EH (cell line): ENCODE data around the gene NIPBL.
"Not testable (repeated sequence)": the region's sequence is repeated elsewhere in the genome, so short reads cannot be mapped to it uniquely, and the experiment has no call there.

Source experiments
- DNase-seq: peaks from one replicate; pipeline ENCODE4 v3.0.0-alpha.2; 2015; ENCODE audit warnings: low read depth

The NIPBL gene

GRCh38 chr5:36904677-36905076 is 28.1 kb downstream of the NIPBL start:
- no peak for DNase-seq

- no peak for DNase-seq
These were observed 32.1 kb downstream of the NIPBL start for GRCh38 chr5:36908544-36909260.

GRCh38 chr5:36915653-36916052 is 39.1 kb downstream of the NIPBL start:
- DNase-seq = no peak

GRCh38 chr5:36916614-36917013 is 40.0 kb downstream of the NIPBL start:
- DNase-seq = not testable (repeated sequence)

GRCh38 chr5:36917358-36917757 is 40.8 kb downstream of the NIPBL start:
- not testable (repeated sequence) for DNase-seq

- DNase-seq = no peak
These were observed 42.7 kb downstream of the NIPBL start for GRCh38 chr5:36919238-36919637.

GRCh38 chr5:36919650-36920049 is 43.1 kb downstream of the NIPBL start:
- DNase-seq = no peak

GRCh38 chr5:36928947-36929346 is 52.4 kb downstream of the NIPBL start:
- peak; percentile 82 for DNase-seq

- no peak for DNase-seq
These were observed 52.9 kb downstream of the NIPBL start for GRCh38 chr5:36929438-36929837.

- DNase-seq = no peak
These were observed 55.5 kb downstream of the NIPBL start for GRCh38 chr5:36932056-36932455.

GRCh38 chr5:36932699-36933098 is 56.1 kb downstream of the NIPBL start:
- no peak for DNase-seq

GRCh38 chr5:36934740-36935356 is 58.3 kb downstream of the NIPBL start:
- DNase-seq = no peak

- no peak for DNase-seq
These were observed 59.2 kb downstream of the NIPBL start for GRCh38 chr5:36935805-36936204.

GRCh38 chr5:36936309-36936708 is 59.7 kb downstream of the NIPBL start:
- DNase-seq = no peak

GRCh38 chr5:36938129-36938528 is 61.6 kb downstream of the NIPBL start:
- DNase-seq = no peak

- DNase-seq = peak; percentile 6
These were observed 63.6 kb downstream of the NIPBL start for GRCh38 chr5:36939969-36940858.

- no peak for DNase-seq
These were observed 67.0 kb downstream of the NIPBL start for GRCh38 chr5:36943584-36943983.

- no peak for DNase-seq
These were observed 67.5 kb downstream of the NIPBL start for GRCh38 chr5:36944024-36944423.

GRCh38 chr5:36944607-36945225 is 68.1 kb downstream of the NIPBL start:
- DNase-seq = peak; percentile 63

GRCh38 chr5:36945687-36946086 is 69.1 kb downstream of the NIPBL start:
- DNase-seq = no peak

- DNase-seq = no peak
These were observed 69.5 kb downstream of the NIPBL start for GRCh38 chr5:36946101-36946500.

- DNase-seq = peak; percentile 87
These were observed 71.5 kb downstream of the NIPBL start for GRCh38 chr5:36948041-36948440.
